ENCODE data around the gene NDUFAF7.
"Not testable (repeated sequence)": the region's sequence is repeated elsewhere in the genome, so short reads cannot be mapped to it uniquely, and the experiment has no call there.

DNA sequence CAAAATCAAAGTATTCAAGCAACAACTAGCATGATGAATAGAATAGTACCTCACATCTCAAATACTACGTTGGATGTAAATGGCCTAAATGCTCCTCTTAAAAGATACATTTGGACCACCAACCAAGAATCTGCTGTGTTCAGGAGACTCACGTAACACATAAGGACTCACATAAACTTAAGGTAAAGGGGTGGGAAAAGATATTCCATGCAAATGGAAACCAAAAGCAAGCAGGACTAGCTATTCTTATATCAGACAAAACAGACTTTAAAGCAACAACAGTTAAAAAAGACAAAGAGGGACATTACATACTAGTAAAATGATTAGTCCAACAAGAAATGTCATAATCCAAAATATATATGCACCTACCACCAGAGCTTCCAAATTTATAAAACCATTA is 24.7 kb upstream of the NDUFAF7 start:
- TF ChIP-seq POLR2AphosphoS5 (IDR thresholded peaks at IDR 0.05; ENCODE audit: low read depth, low read length); RAD21 (IDR thresholded peaks at IDR 0.05; ENCODE audit: low read length); JUND (IDR thresholded peaks at IDR 0.05); SIN3A (IDR thresholded peaks at IDR 0.05; ENCODE audit: borderline replicate concordance, low read depth, low read length); SMC3 (IDR thresholded peaks at IDR 0.05; ENCODE audit: low read depth, low read length); EP300 (IDR thresholded peaks at IDR 0.05; ENCODE audit: borderline replicate concordance in 1 of 2, low read depth in 1 of 2, low read length in 1 of 2); NFIC (IDR thresholded peaks at IDR 0.05; ENCODE audit: borderline replicate concordance); ELF1 (IDR thresholded peaks at IDR 0.05): not testable (repeated sequence)
- TF ChIP-seq, protein P1, sequence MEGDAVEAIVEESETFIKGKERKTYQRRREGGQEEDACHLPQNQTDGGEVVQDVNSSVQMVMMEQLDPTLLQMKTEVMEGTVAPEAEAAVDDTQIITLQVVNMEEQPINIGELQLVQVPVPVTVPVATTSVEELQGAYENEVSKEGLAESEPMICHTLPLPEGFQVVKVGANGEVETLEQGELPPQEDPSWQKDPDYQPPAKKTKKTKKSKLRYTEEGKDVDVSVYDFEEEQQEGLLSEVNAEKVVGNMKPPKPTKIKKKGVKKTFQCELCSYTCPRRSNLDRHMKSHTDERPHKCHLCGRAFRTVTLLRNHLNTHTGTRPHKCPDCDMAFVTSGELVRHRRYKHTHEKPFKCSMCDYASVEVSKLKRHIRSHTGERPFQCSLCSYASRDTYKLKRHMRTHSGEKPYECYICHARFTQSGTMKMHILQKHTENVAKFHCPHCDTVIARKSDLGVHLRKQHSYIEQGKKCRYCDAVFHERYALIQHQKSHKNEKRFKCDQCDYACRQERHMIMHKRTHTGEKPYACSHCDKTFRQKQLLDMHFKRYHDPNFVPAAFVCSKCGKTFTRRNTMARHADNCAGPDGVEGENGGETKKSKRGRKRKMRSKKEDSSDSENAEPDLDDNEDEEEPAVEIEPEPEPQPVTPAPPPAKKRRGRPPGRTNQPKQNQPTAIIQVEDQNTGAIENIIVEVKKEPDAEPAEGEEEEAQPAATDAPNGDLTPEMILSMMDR (IDR thresholded peaks at IDR 0.05), result not testable (repeated sequence)
- TF ChIP-seq, protein P2, sequence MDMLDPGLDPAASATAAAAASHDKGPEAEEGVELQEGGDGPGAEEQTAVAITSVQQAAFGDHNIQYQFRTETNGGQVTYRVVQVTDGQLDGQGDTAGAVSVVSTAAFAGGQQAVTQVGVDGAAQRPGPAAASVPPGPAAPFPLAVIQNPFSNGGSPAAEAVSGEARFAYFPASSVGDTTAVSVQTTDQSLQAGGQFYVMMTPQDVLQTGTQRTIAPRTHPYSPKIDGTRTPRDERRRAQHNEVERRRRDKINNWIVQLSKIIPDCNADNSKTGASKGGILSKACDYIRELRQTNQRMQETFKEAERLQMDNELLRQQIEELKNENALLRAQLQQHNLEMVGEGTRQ (IDR thresholded peaks at IDR 0.05; ENCODE audit: borderline replicate concordance, low read depth, low read length), result not testable (repeated sequence)
- TF ChIP-seq, protein P3, sequence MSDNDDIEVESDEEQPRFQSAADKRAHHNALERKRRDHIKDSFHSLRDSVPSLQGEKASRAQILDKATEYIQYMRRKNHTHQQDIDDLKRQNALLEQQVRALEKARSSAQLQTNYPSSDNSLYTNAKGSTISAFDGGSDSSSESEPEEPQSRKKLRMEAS (IDR thresholded peaks at IDR 0.05; ENCODE audit: low read depth), result not testable (repeated sequence)

Data from SK-N-SH (cell line).